8988T (cell line): ENCODE measurements around the gene HSD3B2.

ENCODE experiments used
- DNase-seq: peaks from one replicate; pipeline ENCODE4 v3.0.0; 2011

Gene HSD3B2

GRCh38 chr1:119404736-119405135, 10.2 kb upstream of the HSD3B2 start:
- no peak for DNase-seq

DNA sequence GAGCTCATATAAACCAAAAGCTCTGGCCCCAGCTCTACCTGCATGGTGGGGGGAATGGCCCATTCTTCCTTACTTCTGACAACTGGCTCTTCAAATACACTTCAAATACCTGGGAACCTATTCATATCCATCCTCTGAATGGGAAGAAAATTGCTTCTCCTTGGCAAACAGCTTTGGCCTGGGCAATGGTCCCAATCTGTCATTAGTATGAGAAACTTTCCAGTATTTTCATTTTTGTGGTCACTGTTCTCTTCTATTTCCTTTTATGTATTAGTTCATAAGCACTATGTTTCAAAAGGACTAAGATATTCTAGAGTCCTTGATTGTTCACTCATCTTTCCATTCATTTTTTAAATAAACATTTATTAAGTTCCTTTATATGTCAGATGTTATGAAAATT, 5.2 kb upstream of the HSD3B2 start:
- no peak for DNase-seq

DNA sequence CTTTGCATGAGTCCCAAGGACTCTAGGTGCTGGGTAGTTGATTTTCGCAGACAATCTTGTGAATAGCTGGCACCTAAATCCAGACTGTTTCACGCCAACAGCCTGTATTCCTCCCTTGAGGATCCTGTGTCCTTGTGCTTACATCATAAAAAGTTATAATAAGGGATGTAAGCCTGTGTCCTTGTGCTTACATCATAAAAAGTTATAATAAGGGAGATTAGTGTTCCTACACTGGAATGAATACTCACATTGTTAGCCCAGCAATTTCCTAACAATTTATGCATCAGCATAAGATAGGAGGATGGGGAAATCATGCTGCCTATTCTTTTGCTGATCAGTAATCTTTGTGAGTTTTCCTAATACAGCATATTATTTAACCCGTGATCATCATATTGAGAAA, 4.0 kb upstream of the HSD3B2 start:
- DNase-seq, result no peak

DNA sequence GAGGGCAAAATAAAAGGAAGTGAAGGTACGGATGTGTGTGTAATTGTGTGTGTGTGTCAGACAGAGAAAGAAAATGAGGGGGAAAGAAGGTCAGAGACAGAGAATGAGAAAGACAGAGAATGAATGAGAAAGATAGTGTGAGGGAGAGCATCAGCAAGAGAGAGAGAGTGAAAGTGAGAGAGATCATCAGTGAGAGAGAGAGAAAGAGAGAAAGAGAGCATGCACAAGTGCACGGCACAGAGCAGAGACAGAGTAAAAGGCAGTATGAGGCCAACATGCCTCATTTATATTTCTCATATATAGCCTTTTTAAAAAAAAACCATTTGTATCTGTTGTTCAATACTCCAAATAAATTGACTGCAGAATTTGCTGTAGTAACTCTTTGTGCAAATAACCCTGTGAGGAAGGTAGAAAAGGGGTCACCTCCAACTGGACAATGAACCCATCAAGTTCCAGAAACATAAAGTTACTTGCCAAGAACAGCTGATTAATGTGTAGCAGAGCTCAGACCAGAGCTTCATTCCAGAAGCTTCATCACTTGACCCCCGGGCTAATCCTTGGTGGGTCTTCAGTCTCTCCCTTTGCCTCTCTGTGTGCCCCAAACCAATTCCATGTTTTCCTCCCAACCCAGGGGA, 1.2 kb downstream of the HSD3B2 start:
- no peak for DNase-seq

GRCh38 chr1:119419109-119419508, 4.2 kb downstream of the HSD3B2 start:
- DNase-seq, result no peak

GRCh38 chr1:119420638-119421037, 5.7 kb downstream of the HSD3B2 start:
- DNase-seq, result no peak

- no peak for DNase-seq
Measured at GRCh38 chr1:119422631-119423030, 7.7 kb downstream of the HSD3B2 start.

GRCh38 chr1:119428991-119429390, 14.0 kb downstream of the HSD3B2 start:
- no peak for DNase-seq

DNA sequence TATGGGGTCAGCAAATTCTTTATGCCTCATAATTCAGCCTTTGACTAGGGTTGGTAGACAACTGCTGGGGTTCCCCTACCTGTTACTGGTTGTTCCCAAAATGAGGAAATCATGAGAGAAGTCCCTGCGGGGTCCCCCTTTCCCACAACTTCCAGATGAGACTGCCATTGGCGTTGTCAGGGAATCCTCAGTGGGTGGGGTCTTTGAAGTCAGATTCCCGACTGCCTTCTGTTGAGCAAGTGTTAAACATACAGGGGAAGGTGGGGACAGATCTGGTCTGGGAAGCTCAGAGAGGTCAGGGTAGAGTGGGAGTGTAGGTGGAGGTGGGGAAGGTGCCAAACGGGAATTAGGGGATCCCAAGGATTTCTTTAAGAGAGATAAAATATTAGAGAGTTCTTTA, 14.7 kb downstream of the HSD3B2 start:
- DNase-seq, result no peak

GRCh38 chr1:119430486-119430885, 15.5 kb downstream of the HSD3B2 start:
- DNase-seq, result no peak

DNA sequence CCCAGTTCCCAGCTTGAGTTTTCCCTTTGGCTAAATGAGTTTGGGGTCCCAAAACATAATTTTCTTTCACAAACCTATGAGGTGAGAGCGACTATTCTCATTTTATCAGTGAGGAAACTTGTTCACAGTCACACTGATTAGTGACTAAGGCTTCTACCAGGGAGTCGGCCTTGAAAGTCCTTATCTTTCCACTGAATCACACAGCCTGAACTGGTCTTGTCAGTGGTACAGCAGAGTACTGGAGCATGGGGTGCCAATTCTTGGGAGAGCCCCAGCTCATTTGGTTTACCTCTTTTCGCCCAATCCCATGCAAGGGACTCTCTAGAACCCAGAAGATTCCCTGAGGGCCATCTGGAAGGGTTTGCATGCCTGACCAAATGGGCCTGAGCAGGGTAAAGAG, 16.9 kb downstream of the HSD3B2 start:
- DNase-seq, result no peak

GRCh38 chr1:119435052-119435451, 20.1 kb downstream of the HSD3B2 start:
- DNase-seq, result no peak

GRCh38 chr1:119438761-119439160, 23.8 kb downstream of the HSD3B2 start:
- DNase-seq, result no peak

DNA sequence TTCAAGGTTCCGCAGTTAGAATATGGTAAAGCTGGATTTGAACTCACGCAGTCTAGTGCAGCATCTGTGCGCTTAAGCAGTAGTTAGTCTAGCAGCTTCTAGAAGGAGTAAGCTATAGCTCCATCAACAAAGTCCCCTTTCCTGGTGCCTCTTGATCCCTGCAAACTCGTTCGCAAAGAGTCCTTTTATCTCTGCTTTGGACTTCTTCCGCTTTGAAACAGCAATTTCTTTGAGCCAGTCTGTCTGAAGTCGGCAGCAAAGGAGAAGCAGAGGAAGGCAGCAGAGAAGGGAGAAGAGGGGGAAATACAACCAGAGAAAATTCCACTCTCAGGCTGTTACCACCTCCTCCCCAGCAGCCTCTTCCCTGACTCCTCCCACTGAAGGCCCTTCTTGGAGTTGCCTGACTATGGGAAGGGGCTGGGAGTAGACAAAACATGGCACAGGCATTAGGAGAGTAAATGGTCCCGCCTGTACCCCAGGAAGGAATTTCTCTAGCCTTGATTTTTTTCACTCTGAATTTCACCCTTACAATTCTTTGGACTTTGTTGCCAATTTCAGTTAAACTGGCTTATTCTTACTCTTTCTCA, 25.9 kb downstream of the HSD3B2 start:
- no peak for DNase-seq

GRCh38 chr1:119442756-119443155, 27.8 kb downstream of the HSD3B2 start:
- DNase-seq, result no peak

- DNase-seq, result no peak
Measured at GRCh38 chr1:119446321-119446720, 31.4 kb downstream of the HSD3B2 start.

GRCh38 chr1:119447344-119448126, 32.6 kb downstream of the HSD3B2 start:
- no peak for DNase-seq

GRCh38 chr1:119448127-119448511, 33.2 kb downstream of the HSD3B2 start:
- DNase-seq, result no peak

DNA sequence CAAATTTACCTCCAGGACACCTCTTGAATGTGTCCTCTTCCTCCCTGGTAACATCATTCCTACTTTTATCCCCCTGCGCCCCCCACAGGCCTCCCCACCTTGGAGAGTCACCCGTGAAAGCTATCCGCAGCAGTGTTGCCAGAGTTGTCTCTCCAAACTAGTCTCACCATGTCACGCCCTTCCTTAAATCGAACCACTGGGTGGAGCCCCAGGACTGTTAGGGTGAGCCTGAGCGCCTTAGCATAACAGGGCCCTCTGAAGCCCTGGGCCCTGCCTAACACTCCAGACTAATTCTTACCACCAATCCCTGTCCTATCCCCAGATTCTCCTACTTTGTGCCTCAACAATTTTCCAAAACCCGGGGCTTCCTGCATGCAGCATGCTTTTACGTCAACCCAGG, 35.0 kb downstream of the HSD3B2 start:
- DNase-seq, result no peak

GRCh38 chr1:119451158-119451557, 36.2 kb downstream of the HSD3B2 start:
- no peak for DNase-seq

GRCh38 chr1:119452091-119452490, 37.1 kb downstream of the HSD3B2 start:
- DNase-seq, result no peak

GRCh38 chr1:119453021-119453420, 38.1 kb downstream of the HSD3B2 start:
- DNase-seq, result no peak

GRCh38 chr1:119462964-119463363, 48.0 kb downstream of the HSD3B2 start:
- DNase-seq, result no peak

DNA sequence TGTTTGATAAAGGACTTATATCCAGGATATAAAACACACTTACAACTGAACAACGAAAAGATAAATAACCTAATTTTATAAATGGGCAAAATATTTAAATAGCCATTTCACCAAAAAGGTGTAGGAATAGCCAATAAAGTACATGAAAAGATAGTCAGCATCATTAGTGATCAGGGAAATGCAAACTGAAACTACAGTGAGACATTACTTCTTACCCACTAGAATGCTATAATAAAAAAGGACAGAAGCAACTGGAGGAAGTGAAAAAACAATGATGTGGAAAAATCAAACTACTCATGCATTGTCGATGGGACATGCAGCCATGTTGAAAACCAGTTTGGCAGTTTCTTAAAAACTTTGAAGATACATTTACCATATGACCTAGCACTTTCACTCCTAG, 48.6 kb downstream of the HSD3B2 start:
- DNase-seq, result no peak
